A549 treated with CpdA at 1 μM for 4 hours (cell line): Measurements from ENCODE around the gene MUC22. TPM values are rescaled to one million over a fixed set of nuclear protein-coding genes. Genes with fewer than 3 reads are reported as not detected.

Source experiments
- total RNA-seq: library from RNA; stranded (reverse); fragments of 200-300 nt; extraction: Qiagen RNA extraction; gene quantifications from 5 replicates; pipeline ENCODE4 v1.2.3, GENCODE V29; 2022; ENCODE audit warnings: low read depth

MUC22 gene
- total RNA-seq = 0.01 to 0.05 TPM (median 0.03 TPM) in 4 of 5 replicates, not detected in the other

GRCh38 chr6:31010393-31011060 lies at the start of gene MUC22:
TSS of gene MUC22 (plus strand) at chr6:31010474. CDS start at chr6:31010707, 233 bp downstream.

DNA sequence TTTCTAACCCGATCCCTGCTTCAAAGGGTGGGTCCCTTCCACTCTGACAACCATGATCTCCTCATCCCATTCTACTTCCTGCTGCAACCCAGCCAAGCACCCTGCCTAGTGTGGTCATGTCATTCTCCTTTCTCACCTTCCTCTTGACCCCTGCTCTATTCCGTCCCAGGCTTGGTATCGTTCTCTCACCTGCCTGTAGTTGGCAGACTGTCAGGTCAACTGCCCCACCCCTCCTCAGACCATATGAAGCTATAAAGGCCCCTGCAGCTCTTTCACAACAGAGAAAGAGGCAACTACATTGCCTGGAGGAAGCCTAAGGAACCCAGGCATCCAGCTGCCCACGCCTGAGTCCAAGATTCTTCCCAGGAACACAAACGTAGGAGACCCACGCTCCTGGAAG lies 26.8 kb upstream of the MUC22 start, which contains the start of gene MUC21:
TSS of gene MUC21 (plus strand) at position 280 of the 400 bp plus-strand sequence. CDS start 241 bp downstream, outside the sequence.

Other genes with a start within 250 kb of the MUC22 start
- gene DDR1, start 126.0 kb upstream of the MUC22 start, total RNA-seq = 46.0 to 54.9 TPM (median 48.9 TPM) in 5 replicates
- gene GTF2H4, start 102.3 kb upstream of the MUC22 start, total RNA-seq = 14.2 to 21.3 TPM (median 20.5 TPM) in 5 replicates
- 11.6 to 13.4 TPM (median 12.4 TPM) in 5 replicates for gene VARS2, start 96.2 kb upstream of the MUC22 start, total RNA-seq
- gene SFTA2, start 78.3 kb upstream of the MUC22 start, total RNA-seq = not detected in 5 replicates
- gene MUCL3, start 69.5 kb upstream of the MUC22 start, total RNA-seq = 0.01 to 0.04 TPM (median 0.02 TPM) in 3 of 5 replicates, not detected in the others
- not detected in 5 replicates for gene MUC21, start 26.8 kb upstream of the MUC22 start, total RNA-seq
- not detected in 5 replicates for gene C6orf15, start 102.1 kb downstream of the MUC22 start, total RNA-seq
- gene PSORS1C1, start 104.3 kb downstream of the MUC22 start, total RNA-seq = 3.3 to 6.4 TPM (median 4.2 TPM) in 5 replicates
- gene CDSN, start 110.0 kb downstream of the MUC22 start, total RNA-seq = not detected in 5 replicates
- gene PSORS1C2, start 128.6 kb downstream of the MUC22 start, total RNA-seq = not detected in 5 replicates
- gene CCHCR1, start 147.3 kb downstream of the MUC22 start, total RNA-seq = 6.6 to 8.7 TPM (median 7.4 TPM) in 5 replicates
- 12.0 to 14.1 TPM (median 13.4 TPM) in 5 replicates for gene TCF19, start 148.1 kb downstream of the MUC22 start, total RNA-seq
- gene POU5F1, start 160.2 kb downstream of the MUC22 start, total RNA-seq = 2.5 to 5.1 TPM (median 3.6 TPM) in 5 replicates